ENCODE data around the gene CATSPER3. TPM values are rescaled to one million over a fixed set of nuclear protein-coding genes. Genes with fewer than 3 reads are reported as not detected.

CATSPER3 gene
- total RNA-seq, 1 donor from 2014 or later = 0.22 TPM

GRCh38 chr5:135011355-135012032, 43.8 kb downstream of the CATSPER3 start:
- DNase-seq (ENCODE audit: extremely low spot score, unreplicated experiment) = no peak
- H3K36me3 Mint-ChIP-seq = no peaks in the 10 kb centered on the region

GRCh38 chr5:135012033-135012588, 44.4 kb downstream of the CATSPER3 start:
- no peak overlapping the region for H3K27ac Mint-ChIP-seq
- no peak for TF ChIP-seq CTCF (conservative IDR thresholded peaks at IDR 0.05)
- H3K36me3 Mint-ChIP-seq = no peaks in the 10 kb centered on the region
- H3K9me3 Mint-ChIP-seq = no peaks in the 10 kb centered on the region
- no peaks in the 10 kb centered on the region for H3K4me1 Mint-ChIP-seq (ENCODE audit: unreplicated experiment)
- no peak for DNase-seq (ENCODE audit: extremely low spot score, unreplicated experiment)
- H3K4me3 Mint-ChIP-seq = no peak overlapping the region
- H3K27me3 Mint-ChIP-seq = peaks cover 31% of the 10 kb centered on the region

More at GRCh38 chr5:135011355-135012032, 43.8 kb downstream of the CATSPER3 start:
- H3K4me3 Mint-ChIP-seq = no peak overlapping the region
- TF ChIP-seq CTCF (conservative IDR thresholded peaks at IDR 0.05) = no peak
- no peaks in the 10 kb centered on the region for H3K4me1 Mint-ChIP-seq (ENCODE audit: unreplicated experiment)
- H3K27me3 Mint-ChIP-seq = peaks cover 35% of the 10 kb centered on the region
- no peak overlapping the region for H3K27ac Mint-ChIP-seq
- H3K9me3 Mint-ChIP-seq = no peaks in the 10 kb centered on the region

GRCh38 chr5:135012951-135013391, 45.3 kb downstream of the CATSPER3 start:
- H3K4me3 Mint-ChIP-seq = no peak overlapping the region
- no peak overlapping the region for H3K27ac Mint-ChIP-seq
- TF ChIP-seq CTCF (conservative IDR thresholded peaks at IDR 0.05) = no peak
- no peaks in the 10 kb centered on the region for H3K36me3 Mint-ChIP-seq
- no peaks in the 10 kb centered on the region for H3K4me1 Mint-ChIP-seq (ENCODE audit: unreplicated experiment)
- DNase-seq (ENCODE audit: extremely low spot score, unreplicated experiment) = no peak
- no peaks in the 10 kb centered on the region for H3K9me3 Mint-ChIP-seq
- H3K27me3 Mint-ChIP-seq = peaks cover 31% of the 10 kb centered on the region

- Mint-ChIP-seq H3K9me3 (no peaks in the 10 kb centered on the region), H3K4me1 (ENCODE audit: unreplicated experiment) (no peaks in the 10 kb centered on the region), H3K4me3 (no peak overlapping the region), H3K36me3 (no peaks in the 10 kb centered on the region), H3K27ac (no peak overlapping the region), H3K27me3 (peaks cover 35% of the 10 kb centered on the region)
- no peak for TF ChIP-seq CTCF (conservative IDR thresholded peaks at IDR 0.05)
- DNase-seq (ENCODE audit: extremely low spot score, unreplicated experiment) = no peak
Observed at GRCh38 chr5:135013445-135013844, 45.7 kb downstream of the CATSPER3 start.

- no peak for DNase-seq (ENCODE audit: extremely low spot score, unreplicated experiment)
- H3K27me3 Mint-ChIP-seq = peaks cover 40% of the 10 kb centered on the region
- H3K4me3 Mint-ChIP-seq = no peak overlapping the region
- no peaks in the 10 kb centered on the region for H3K9me3 Mint-ChIP-seq
- no peak for TF ChIP-seq CTCF (conservative IDR thresholded peaks at IDR 0.05)
- no peak overlapping the region for H3K27ac Mint-ChIP-seq
- H3K36me3 Mint-ChIP-seq = no peaks in the 10 kb centered on the region
- H3K4me1 Mint-ChIP-seq (ENCODE audit: unreplicated experiment) = no peaks in the 10 kb centered on the region
Observed at GRCh38 chr5:135013947-135014570, 46.4 kb downstream of the CATSPER3 start.
